Endothelial cell of umbilical vein (primary cell): ENCODE results near the gene TNFSF9. TPM values are rescaled to one million over a fixed set of nuclear protein-coding genes. Genes with fewer than 3 reads are reported as not detected.

ENCODE experiments used
- BruUV-seq: library from RNA; stranded (reverse); fragments of 400-500 nt; replicated peaks from 2 replicates; lab custom pipeline; 2021; lab: Mats Ljungman, UMichigan
- CTCF ChIA-PET: fragments of 300-600, 350-600 bp; sonication (Branson Sonifier 250); formaldehyde crosslinking; loops from one replicate; lab custom pipeline; 2021; ENCODE audit warnings: antibody characterized with exemption, inconsistent platforms; lab: Charles Lee
- POLR2A ChIA-PET: fragments of 300-600, 350-600 bp; sonication (Branson Sonifier 250); formaldehyde crosslinking; loops from one replicate; lab custom pipeline; 2021; ENCODE audit warnings: antibody characterized with exemption, inconsistent platforms; lab: Charles Lee
- DNase-seq: peaks from one replicate; pipeline ENCODE4 v3.0.0-alpha.2; 2011; ENCODE audit warnings: low read depth, low spot score
- FAIRE-seq: peaks from 2 replicates; lab custom pipeline; 2011; peaks lifted over from hg19 to GRCh38; lab: Jason Lieb, UNC
- H2AFZ ChIP-seq: 2 replicates; pipeline ENCODE4 v1.6.0; 2012; ENCODE audit warnings: low read depth, low read length, control low read depth, inconsistent platforms
- H3K27ac ChIP-seq: 2 replicates; pipeline ENCODE4 v1.5.1; 2011; ENCODE audit warnings: low read depth, mild to moderate bottlenecking, control low read depth, low read length, moderate library complexity; ENCODE audit not compliant: insufficient read depth
- H3K27me3 ChIP-seq, 2 experiments: 2 replicates each; pipeline versions ENCODE4 v1.6.0 to v1.6.1; 2011; ENCODE audit warnings: low read length in 2 of 2, mixed read lengths in 1 of 2; ENCODE audit not compliant: control insufficient read depth in 2 of 2, insufficient read depth in 2 of 2
- H3K36me3 ChIP-seq, 2 experiments: 2 replicates in 1 of 2; 3 replicates in 1 of 2; pipeline ENCODE4 v1.5.1; 2011; ENCODE audit warnings: low read length in 2 of 2, mild to moderate bottlenecking in 1 of 2, moderate library complexity in 1 of 2; ENCODE audit not compliant: control insufficient read depth in 2 of 2, insufficient read depth in 2 of 2; ENCODE audit errors: extremely low read depth in 1 of 2
- H3K4me1 ChIP-seq: 3 replicates; pipeline ENCODE4 v1.5.1; 2011; ENCODE audit warnings: mild to moderate bottlenecking, low read length; ENCODE audit not compliant: control insufficient read depth, insufficient read depth; ENCODE audit errors: extremely low read depth
- H3K4me2 ChIP-seq: 2 replicates; pipeline ENCODE4 v1.6.1; 2011; ENCODE audit warnings: low read length, control low read depth, mixed read lengths; ENCODE audit not compliant: insufficient read depth
- H3K4me3 ChIP-seq, 3 experiments: fragments of 200-600 bp in 1 of 3; sonication (generic), shearing (Covaris generic) in 1 of 3; replicated peaks in 1 of 3; 2 replicates each; pipeline ENCODE4 v1.5.1; 2011 to 2016; ENCODE audit warnings: control low read depth in 3 of 3, low read length in 3 of 3, mild to moderate bottlenecking in 2 of 3, inconsistent platforms in 1 of 3, low read depth in 1 of 3, moderate library complexity in 1 of 3; ENCODE audit not compliant: insufficient read depth in 1 of 3
- H3K79me2 ChIP-seq: 2 replicates; pipeline ENCODE4 v1.6.0; 2012; ENCODE audit warnings: low read length, inconsistent platforms; ENCODE audit not compliant: control insufficient read depth, insufficient read depth
- H3K9ac ChIP-seq: replicated peaks from 2 replicates; pipeline ENCODE3; 2011; ENCODE audit warnings: low read length, control low read depth; ENCODE audit not compliant: insufficient read depth; ENCODE audit errors: extremely low read depth
- H3K9me1 ChIP-seq: replicated peaks from 3 replicates; pipeline ENCODE4 v1.6.0; 2011; ENCODE audit warnings: mild to moderate bottlenecking, low read length; ENCODE audit not compliant: control insufficient read depth, insufficient read depth; ENCODE audit errors: extremely low read depth
- H3K9me3 ChIP-seq: replicated peaks from 2 replicates; pipeline ENCODE4 v1.5.1; 2012; ENCODE audit warnings: low read length, inconsistent platforms; ENCODE audit not compliant: control insufficient read depth, insufficient read depth
- H4K20me1 ChIP-seq: replicated peaks from 2 replicates; pipeline ENCODE3; 2011; ENCODE audit warnings: mild to moderate bottlenecking, low read length; ENCODE audit not compliant: control insufficient read depth, insufficient read depth; ENCODE audit errors: extremely low read depth
- CTCF ChIP-seq, 2 donors: IDR thresholded peaks; 1 replicate in 1 of 2; 2 replicates in 1 of 2; pipeline ENCODE4 v1.5.1; 2011; ENCODE audit warnings: low read length in 2 of 2, mild to moderate bottlenecking in 2 of 2, moderate library complexity in 2 of 2, control low read depth in 1 of 2, inconsistent platforms in 1 of 2, low read depth in 1 of 2; ENCODE audit not compliant: insufficient read depth in 1 of 2; ENCODE audit errors: extremely low read depth in 1 of 2
- EZH2 ChIP-seq: IDR thresholded peaks from 2 replicates; pipeline ENCODE4 v1.6.1; 2012; ENCODE audit warnings: borderline replicate concordance, low read depth, mild to moderate bottlenecking, moderate library complexity, low read length, inconsistent platforms; ENCODE audit not compliant: severe bottlenecking
- FOS ChIP-seq: IDR thresholded peaks from 2 replicates; pipeline ENCODE4 v1.6.1; 2011; ENCODE audit warnings: mild to moderate bottlenecking, low read length, moderate library complexity, borderline replicate concordance; ENCODE audit not compliant: insufficient read depth
- GATA2 ChIP-seq: IDR thresholded peaks from 2 replicates; pipeline ENCODE4 v1.7.0; 2011; ENCODE audit warnings: low read depth, mild to moderate bottlenecking, moderate library complexity, mixed read lengths, low read length; ENCODE audit not compliant: insufficient read length, insufficient read depth
- JUN ChIP-seq: IDR thresholded peaks from 2 replicates; pipeline ENCODE4 v1.6.1; 2011; ENCODE audit warnings: borderline replicate concordance, low read depth; ENCODE audit not compliant: insufficient read length, insufficient read depth
- MYC ChIP-seq: IDR thresholded peaks from one replicate; pipeline ENCODE4 v1.6.1; 2011; ENCODE audit warnings: mild to moderate bottlenecking, low read depth, low read length
- POLR2A ChIP-seq: IDR thresholded peaks from 2 replicates; pipeline ENCODE4 v1.6.1; 2012; ENCODE audit warnings: low read depth, mild to moderate bottlenecking, control low read depth, low read length
- POLR2AphosphoS5 ChIP-seq: IDR thresholded peaks from 2 replicates; pipeline ENCODE4 v1.6.1; 2012; ENCODE audit warnings: low read depth, mild to moderate bottlenecking, control low read depth, low read length, moderate library complexity; ENCODE audit not compliant: insufficient read depth
- dilution Hi-C: fragments of 300-500 bp; cut with MboI; formaldehyde crosslinking; loops from one replicate; pipeline ENCODE4 v1.15.0; 2019; ENCODE audit warnings: low sequenced_read_pairs; ENCODE audit not compliant: extremely low pct_ligation_motif_present
- intact Hi-C: fragments of 100-400 bp; cut with micrococcal nuclease; formaldehyde crosslinking; loops from one replicate; pipeline ENCODE4 v1.10.0; 2022
- polyA plus RNA-seq, 4 experiments: library from polyadenylated mRNA; depleted of rRNA in 3 of 4; stranded (reverse) in 3 of 4; unstranded in 1 of 4; fragments of >200 nt; gene quantifications; 2 replicates each; pipeline versions ENCODE4 v1.2.1 to v1.2.3, GENCODE V29; 2011 to 2012; ENCODE audit warnings: missing spikeins in 1 of 4
- total RNA-seq: library from RNA; stranded (reverse); gene quantifications from 2 replicates; pipeline ENCODE4 v1.2.3, GENCODE V29; 2021
- TF ChIP-seq, protein P1 (sequence below): IDR thresholded peaks from 2 replicates; pipeline ENCODE4 v1.6.1; 2011; ENCODE audit not compliant: insufficient read depth, insufficient read length

TNFSF9 gene
- total and polyA plus RNA-seq, 2 donors (not counting 3 experiments of a cell fraction or from before 2014, with no cell fraction given): 0.52 to 0.53 TPM

DNA sequence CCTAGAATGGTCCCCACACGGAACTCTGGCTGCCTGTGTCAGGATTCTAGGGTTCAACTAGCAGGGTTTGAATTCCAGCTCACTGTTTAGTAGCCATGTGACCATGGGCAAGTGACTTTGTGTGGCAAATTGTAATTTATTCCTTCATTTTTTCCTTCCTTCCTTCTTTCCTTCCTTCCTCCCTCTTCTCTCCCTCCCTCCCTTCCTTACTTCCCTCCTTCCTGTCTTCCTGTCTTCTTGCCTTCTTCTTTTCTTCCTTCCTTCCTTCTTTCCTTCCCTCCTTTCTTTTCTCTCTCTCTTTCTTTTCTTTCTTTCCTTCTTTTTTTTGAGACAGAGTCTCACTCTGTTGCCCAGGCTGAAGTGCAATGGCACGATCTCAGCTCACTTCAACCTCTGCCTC, 40.7 kb upstream of the TNFSF9 start:
- POLR2A ChIA-PET: no interaction called here
- no peak overlapping the region for H3K4me2 ChIP-seq

More for the DNA sequence above, 40.7 kb upstream of the TNFSF9 start:
- no peak overlapping the region for H2AFZ ChIP-seq
- H3K27ac ChIP-seq: no peak overlapping the region
- H3K4me1 ChIP-seq: no peaks in the 10 kb centered on the region
- no peak for FAIRE-seq
- no TSS peak for BruUV-seq
- TF ChIP-seq CTCF (IDR thresholded peaks at IDR 0.05; ENCODE audit: extremely low read depth in 1 of 2, insufficient read depth in 1 of 2, low read depth in 1 of 2, low read length in 2 of 2) (no peak), POLR2A (no peak), GATA2 (no peak), EZH2 (no peak), JUN (no peak), POLR2AphosphoS5 (no peak), FOS (no peak), MYC (no peak)
- TF ChIP-seq, protein P1, sequence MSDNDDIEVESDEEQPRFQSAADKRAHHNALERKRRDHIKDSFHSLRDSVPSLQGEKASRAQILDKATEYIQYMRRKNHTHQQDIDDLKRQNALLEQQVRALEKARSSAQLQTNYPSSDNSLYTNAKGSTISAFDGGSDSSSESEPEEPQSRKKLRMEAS: no peak
- H3K9me1 ChIP-seq: no peaks in the 10 kb centered on the region
- DNase-seq: no peak
- H3K36me3 ChIP-seq: no peaks in the 10 kb centered on the region
- H3K9ac ChIP-seq: no peak overlapping the region
- no peaks in the 10 kb centered on the region for H3K9me3 ChIP-seq
- CTCF ChIA-PET: interaction anchor here (1.0 to 1.5 kb wide), 3 partner anchors 8 to 50 kb away, joined by 3 read pairs; partner anchors contain the start of gene DENND1C
- H4K20me1 ChIP-seq: no peaks in the 10 kb centered on the region
- dilution Hi-C loops: no loop called here
- intact Hi-C loops: no loop called here
- no peaks in the 10 kb centered on the region for H3K79me2 ChIP-seq
- no peak overlapping the region for H3K4me3 ChIP-seq
- no peaks in the 10 kb centered on the region for H3K27me3 ChIP-seq
